Stimulated activated CD4-positive, alpha-beta T cell treated with anti-CD3 and anti-CD28 coated beads, Interleukin-2, amount 100 ng/mL, for 4 hours (primary cell): ENCODE data around the gene ZNF687.
A peak's percentile ranks its signal among the peaks of the same experiment; 100 is the strongest.

Source experiments
- DNase-seq: peaks from one replicate; pipeline ENCODE4 v3.0.0-alpha.2; 2020; ENCODE audit warnings: low read depth

The ZNF687 gene

DNA sequence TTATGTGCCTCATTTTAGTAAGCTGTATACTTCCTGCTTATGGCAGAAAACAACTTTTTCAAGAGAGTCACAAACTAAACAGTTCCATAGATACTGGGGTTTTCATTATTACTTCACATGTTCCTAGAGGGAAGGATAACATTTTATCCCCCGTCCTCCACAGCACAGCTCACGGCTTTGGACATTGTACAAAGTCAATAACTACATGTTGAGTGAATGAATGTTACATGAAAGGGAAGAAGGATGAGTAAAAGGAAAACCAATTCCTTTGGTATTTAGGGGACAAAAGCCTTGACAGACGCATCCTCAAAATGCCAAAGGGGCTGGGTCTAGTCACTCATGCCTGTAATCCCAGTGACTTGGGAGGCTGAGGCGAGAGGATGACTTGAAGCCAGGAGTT is 30.3 kb downstream of the ZNF687 start:
- no peak for DNase-seq

DNA sequence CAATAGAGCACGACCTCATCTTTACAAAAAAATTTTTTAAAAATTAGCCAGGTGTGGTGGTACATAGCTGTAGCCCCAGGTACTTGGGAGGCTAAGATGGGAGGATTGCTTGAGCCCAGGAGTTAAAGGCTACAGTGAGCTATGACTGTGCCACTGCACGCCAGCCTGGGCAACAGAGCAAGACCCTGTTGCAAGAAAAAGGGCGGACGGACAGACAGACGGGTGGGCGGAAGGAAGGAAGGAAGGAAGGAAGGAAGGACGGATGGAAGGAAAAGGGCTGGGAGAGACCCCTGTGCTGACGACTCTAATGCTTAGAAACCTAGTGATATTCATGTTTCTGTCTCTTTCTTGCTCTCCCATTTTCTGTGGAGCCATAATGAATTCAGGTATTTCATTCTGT is 30.7 kb downstream of the ZNF687 start:
- no peak for DNase-seq

DNA sequence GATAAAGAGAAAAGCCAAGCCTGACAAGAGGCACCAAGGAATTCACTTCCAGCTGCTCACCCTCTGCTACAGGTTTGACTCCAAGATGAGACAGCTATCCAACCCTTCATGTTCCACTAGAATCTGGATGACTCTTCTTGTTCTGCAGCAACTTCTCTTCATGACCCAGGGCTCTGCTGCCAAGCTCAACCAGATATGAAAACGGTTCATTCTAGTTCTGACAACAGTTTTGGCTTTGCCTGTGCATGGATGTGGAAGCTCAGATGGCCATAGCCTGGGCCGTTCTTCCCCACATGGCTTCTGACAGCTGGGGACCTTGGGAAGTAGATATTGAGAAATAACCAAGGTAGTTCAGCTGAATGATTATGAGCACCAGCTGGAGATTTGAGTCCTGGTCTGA is 31.4 kb downstream of the ZNF687 start:
- DNase-seq: no peak

DNA sequence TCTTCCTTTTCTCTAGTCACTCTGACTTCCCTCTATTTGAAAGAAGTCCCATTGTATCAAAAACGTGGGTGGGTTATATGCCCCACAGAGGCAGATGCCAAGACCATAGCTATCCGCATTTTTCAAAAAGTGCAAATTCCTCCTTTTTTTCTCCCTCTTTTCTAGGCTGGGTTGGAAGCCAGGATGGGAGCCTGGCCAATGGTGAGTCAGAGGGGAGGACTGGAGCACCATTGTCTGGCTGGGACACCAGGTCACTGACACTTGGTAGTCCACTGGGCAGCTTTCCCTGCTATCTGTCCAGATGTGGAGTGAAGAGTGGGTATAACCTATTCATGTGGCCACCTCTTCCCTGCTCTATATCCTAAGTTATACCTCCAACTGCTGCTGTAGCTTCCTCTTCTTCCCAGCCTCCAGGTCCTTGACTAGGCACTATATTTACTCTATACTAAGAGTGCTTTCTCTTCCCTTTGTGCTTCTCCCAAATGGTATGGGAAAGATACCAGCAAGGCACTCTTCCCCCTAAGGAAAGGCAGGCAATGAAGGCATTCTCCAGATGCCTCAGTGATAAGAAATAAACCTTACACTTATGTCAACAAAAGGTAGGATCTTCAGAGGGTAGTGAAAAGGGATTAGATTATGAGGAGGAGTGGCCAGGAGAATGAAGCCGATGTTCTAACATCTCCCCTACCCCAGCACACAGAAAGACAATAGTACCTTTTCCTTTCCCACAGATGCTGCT is 32.2 kb downstream of the ZNF687 start:
- no peak for DNase-seq

DNA sequence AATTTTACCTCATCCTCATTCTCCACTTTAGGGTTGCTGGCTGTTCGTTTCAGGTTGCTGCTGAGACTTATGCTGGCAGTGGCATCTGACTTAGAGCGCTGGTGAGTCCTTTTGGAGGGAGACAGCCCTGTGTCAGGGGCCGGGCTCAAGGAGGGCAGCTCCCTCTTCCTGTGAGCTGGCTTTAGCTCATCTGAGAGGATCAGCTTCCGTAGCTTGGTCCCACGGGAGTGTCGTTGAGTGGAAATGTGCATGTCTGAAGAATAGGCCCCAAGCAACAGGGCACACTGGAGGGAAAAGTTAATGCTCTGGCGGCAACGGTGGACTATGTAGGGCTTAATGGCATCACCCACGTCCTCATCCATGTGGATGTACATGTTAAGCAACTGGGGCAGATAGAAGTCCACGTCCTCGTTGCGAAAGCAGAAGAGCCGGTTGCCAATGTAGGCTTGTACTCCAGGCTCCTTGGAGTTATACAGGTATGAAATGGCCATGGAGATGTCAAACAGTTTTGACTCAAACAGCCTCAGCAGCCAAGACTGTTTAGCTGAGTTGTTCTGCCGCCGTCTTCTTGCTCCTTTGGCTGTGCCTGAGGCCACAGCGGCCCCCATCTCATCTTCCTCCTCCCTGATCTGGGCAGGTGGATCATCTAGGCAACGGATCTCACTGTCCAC is 33.6 kb downstream of the ZNF687 start:
- no peak for DNase-seq

DNA sequence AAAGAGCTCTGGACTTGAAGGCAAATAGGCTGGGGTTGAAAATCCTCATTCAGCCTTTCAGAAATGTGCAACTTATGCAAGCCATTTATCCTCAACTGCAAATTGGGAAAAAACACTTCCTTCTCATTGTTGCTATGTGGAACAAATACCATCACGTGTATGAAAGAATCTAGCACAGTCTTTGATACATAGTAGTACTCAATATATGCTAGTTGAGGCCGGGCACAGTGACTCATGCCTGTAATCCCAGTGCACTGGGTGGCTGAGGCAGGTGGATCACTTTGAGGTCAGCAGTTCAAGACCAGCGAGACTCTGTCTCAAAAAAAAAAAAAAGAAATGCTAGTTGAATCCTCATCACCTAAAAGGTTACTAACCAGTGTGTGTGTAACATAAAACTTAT is 36.9 kb downstream of the ZNF687 start:
- DNase-seq: no peak

DNA sequence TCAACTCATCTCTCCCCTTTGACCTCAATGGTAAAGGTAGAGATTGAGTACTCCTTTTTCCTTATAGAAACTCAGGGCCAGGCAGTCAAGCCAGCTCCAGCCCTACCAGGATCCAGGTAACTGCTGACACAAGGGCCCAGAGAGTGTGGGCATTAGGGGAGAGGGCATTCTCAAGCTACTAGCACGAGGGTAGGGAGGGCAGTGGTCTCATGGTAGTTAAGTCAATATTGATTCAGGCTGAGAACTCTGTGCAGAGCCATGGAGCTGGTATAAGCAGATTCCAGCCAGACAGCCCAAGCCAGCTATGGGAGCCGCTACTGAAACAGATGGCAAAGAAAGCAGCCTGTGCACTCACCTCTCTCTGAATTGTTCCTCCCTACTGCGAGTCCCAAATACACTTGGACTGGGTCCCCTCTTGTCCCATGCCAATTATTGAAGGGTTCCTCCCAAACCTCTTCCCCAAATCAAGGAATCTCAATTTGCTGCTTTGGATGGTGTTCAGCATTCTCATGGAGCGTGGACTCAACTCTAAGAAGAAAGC is 42.4 kb downstream of the ZNF687 start:
- no peak for DNase-seq

DNA sequence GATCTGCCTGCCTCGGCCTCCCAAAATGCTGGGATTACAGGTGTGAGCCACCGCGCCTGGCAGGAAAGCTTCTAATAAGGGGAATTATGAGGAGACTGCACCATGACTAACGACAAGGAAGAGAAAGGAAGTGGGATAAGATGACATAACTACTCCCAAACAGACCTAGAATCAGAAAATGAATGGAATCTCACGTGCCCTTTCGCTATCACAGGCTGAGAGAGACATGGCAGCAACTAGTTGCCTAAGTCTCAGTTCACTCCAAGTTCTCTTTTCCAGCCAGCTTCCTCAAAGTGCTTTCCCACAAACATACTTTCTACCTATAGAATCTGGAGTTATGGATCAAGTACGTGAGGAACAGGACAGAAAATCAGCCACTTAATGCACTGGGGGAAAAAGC is 43.1 kb downstream of the ZNF687 start:
- no peak for DNase-seq

DNA sequence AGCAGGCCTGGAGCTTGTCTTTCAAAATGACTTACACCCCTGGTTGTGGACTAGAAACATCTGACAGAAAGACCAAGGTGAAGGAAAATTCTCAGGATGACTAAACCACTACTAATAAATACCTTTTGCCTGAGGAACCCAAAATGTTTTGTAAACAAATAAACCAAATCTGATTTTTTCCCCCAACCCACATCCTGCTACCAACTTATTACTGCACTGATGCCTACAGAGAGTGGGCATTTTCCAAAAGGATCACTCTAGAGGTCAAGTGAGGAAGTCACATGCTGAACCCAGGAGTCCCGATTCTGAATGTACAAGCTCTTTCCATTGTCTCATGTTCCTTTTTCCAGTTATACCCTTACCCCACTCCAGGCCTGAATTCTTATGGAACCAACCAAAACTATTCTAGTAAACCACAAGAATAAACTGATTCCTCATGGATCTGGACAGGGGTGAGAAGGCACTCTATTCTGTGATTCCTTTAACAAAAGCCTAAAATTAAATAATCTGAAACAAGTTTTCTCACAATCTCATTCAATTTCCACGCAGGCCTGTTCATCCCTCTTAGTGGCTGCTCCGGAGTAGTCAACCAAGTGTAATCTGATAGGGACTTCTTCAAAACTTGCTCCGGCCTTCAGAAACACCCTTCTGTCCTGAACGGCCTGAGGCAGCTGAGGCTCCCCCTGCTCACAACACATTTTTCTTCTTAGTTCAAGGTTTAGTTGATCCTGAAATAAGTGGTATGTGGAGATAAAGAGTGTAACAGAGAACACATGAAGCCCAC is 43.7 kb downstream of the ZNF687 start:
- no peak for DNase-seq

DNA sequence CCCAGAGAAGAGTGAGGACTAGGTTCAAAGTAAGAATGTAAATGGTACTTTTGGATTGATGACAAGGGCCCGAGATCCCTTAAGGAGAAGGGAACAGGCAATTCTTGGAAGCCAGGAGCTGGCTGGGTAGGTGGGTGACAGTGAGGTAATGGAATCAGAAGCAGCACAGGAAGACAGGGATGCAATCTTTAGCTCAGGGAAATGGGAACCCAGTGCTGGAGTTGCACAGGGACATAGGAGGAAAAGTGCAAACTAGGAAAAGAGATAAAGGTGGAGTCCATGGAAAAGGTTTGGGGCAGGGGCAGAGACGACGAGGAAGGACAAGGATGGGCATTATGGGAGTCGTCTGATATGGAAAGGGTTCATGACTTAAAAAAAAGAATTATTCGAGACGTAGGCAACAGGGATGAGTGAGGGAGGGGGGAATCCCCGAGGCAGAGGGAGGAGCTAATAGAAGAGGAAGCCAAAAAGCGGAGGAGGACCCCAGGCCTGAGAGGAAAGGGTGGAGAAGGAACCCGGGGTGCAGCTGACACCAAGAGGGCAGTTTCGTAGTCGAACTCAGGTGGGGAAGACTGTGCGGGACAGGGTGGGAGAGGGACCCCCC is 44.6 kb downstream of the ZNF687 start:
- DNase-seq: peak; percentile 52

DNA sequence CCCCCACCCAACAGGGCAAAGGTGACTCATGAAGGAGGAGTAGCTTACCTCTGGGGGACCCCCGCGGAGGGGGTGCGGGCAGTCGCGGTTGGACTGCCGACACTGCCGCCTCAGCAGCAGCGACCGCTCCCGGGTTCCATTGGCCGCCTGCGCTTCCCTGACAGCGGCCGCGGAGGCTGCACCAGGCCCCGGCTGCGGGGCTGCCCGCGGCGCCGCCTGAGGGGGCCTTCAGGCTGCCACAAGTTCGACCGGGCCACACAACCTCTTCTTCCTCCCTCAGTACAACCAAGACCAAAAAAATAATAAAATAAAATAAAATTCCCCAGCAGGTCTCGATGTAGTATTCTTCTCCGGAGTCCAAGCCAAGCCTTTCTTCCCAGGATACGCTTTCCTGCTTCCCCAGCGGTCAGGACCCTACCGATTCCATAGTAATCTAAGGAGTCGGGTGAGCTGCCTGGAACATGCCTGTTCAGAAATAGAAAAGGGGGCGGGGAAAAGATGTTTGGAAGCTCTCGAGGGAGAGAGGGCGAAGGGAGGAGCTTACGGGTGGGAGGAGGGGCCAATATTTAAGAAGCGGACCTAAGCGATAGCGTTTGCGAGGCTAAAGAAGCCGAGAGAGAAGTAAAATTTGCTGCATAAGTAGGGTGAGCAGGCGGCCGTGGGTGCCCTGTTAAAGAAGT is 45.3 kb downstream of the ZNF687 start, which contains the start of gene PI4KB:
Gene PI4KB (minus strand): TSS at position 194 of the 680 bp plus-strand sequence. CDS start 10,935 bp downstream, outside the sequence.
- DNase-seq: peak; percentile 84

DNA sequence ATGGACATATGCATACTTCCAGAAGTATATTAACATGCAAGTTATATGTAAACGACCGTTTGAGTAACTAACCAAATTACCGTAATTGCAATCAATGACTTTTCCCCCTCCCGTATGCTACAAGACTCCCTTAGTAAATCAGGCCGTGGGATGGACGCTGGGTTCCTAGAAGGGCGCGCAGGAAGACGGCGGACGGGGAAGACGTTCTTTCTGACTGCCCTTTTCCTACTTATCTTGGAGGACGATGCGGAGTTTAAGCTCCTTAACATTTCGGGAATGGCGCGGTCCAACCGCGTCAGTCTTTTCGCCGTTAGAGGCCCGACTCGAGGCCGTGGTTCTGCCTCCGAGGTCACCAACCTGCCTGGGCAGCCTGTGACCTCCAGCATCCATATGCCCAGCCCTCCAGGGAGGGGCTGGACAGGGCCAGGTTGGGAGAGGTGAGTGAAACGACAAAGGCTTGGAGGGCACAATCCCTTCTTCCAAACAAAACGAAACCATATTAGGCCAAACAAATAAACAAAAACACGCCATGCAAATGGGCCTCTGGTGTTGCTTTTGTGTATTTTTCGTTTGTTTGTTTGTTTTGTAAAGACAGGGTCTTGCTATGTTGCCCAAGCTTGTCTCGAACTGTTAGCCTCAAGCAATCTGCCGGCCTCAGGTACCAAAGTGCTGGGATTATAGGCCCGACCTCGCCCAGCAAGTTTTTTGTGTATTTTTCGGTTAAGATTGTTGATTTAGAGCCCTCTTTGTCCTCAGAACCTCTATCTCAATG is 46.0 kb downstream of the ZNF687 start:
- DNase-seq: no peak

DNA sequence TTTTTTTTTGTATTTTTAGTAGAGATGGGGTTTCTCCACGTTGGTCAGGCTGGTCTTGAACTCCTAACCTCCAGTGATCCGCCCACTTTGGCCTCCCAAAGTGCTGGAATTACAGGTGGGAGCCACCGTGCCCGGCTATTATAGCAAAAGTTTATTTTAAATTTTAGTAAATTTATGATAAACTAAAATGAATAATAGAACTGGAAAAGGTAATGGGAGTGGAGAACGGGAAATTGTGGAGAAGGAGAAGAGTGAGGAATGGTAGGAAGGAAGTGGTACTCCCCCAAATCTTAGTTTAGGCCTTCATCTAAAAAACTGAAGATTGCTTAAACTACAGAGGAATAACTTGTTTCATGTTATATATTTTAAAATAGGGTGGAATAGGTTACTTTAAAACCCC is 52.7 kb downstream of the ZNF687 start:
- DNase-seq: no peak

DNA sequence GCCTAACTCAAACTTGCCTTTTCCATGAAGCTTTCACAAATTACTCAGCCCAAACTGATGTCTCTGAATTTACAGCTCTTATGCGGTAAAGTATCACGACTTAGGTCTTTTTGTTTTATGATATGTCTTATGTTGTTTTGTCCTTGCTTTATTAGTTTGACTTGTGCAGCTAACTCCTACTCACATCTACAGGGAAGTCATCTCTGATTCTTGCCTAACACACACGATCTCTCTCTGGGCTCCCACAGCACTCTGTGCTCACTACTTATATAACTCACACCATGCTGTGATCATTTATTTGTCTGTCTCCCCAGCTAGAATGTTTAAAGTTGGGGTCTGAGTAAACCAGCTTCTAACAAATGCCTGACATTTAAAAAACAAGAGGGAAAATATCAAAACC is 54.5 kb downstream of the ZNF687 start:
- DNase-seq: no peak

DNA sequence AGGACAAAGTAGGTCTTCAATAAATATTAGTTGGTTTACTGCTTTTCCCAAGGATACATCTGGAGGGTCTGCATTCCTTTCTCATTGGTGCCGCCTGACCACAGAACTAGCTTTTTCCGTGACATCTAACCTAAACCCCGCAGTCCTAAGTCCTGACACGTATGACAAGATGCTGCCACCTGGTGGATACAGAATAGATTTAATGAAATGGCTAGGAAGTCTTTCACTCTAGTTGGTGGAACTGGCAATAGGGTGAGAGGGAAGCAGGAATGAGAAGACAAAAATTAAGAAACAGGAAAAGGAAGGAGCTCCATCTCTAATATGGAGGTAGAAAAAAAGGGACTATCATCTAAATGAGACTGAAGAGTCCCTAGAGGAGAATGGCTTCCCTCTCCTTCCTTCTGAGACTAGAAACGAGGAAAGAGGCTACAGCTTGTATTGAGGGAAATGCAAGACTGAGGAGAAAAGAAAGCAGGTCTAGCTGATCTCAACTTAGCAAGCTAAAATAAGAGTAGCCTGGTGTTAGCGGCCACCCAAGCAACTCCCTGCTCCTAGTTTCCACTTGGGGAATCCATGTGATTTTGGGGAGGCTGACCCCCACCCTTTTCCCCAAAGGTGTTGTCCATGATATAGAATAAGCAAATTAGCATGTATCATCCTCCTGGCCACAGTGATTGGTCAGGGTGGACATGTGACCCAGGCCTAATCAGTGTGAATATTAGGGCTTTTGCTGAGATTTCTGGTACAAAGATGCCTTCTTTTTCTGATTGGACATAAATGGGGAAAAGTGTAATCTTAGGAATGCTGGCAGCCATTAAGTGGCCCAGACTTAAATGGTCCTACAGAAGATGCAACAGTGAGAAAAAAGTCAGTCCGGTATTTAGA is 59.0 kb downstream of the ZNF687 start:
- DNase-seq: peak; percentile 43
